Gastroesophageal sphincter (tissue), 4 donors: Measurements from ENCODE around the gene HEATR5B. TPM values are rescaled to one million over a fixed set of nuclear protein-coding genes. Genes with fewer than 3 reads are reported as not detected.

Experiments
- ATAC-seq: fragments of 150-250 bp; one replicate; pipeline ENCODE4 v1.9.1; 2016; ENCODE audit warnings: mild to moderate bottlenecking, moderate library complexity
- H3K27ac ChIP-seq, 4 donors: fragments of 200-600 bp; sonication (generic) in 3 of 4; 1 replicate in 3 of 4; 2 replicates in 1 of 4; pipeline ENCODE4 v1.5.1; 2016 to 2019
- H3K27me3 ChIP-seq: fragments of 200-600 bp; sonication (generic); one replicate; pipeline ENCODE4 v1.5.1; 2019
- H3K36me3 ChIP-seq, 2 donors: fragments of 200-600 bp; sonication (generic); one replicate each; pipeline ENCODE4 v1.5.1; 2019; ENCODE audit warnings: control low read depth in 1 of 2
- H3K4me1 ChIP-seq, 3 donors: fragments of 200-600 bp; sonication (generic); 1 replicate in 2 of 3; 2 replicates in 1 of 3; pipeline ENCODE4 v1.5.1; 2016 to 2019; ENCODE audit warnings: control low read depth in 2 of 3
- H3K4me3 ChIP-seq, 2 donors: fragments of 200-600 bp; sonication (generic); one replicate each; pipeline ENCODE4 v1.5.1; 2019; ENCODE audit warnings: mild to moderate bottlenecking in 1 of 2, moderate library complexity in 1 of 2
- H3K9me3 ChIP-seq, 3 donors: fragments of 200-600 bp; sonication (generic); one replicate each; pipeline ENCODE4 v1.5.1; 2017 to 2019; ENCODE audit warnings: control low read depth in 2 of 3
- CTCF ChIP-seq, 4 experiments: fragments of 200-600 bp in 2 of 4; fragments of 450-650 bp in 2 of 4; sonication (generic) in 1 of 4; IDR thresholded peaks; one replicate each; pipeline ENCODE4 v1.5.1; 2017 to 2019; ENCODE audit warnings: antibody characterized with exemption in 4 of 4, mild to moderate bottlenecking in 2 of 4, moderate library complexity in 2 of 4
- EP300 ChIP-seq: sonication (generic); formaldehyde crosslinking; IDR thresholded peaks from one replicate; pipeline ENCODE4 v1.6.1; 2017; ENCODE audit warnings: antibody characterized with exemption, mild to moderate bottlenecking
- POLR2A ChIP-seq, 2 donors: fragments of 450-650 bp; IDR thresholded peaks; one replicate each; pipeline ENCODE4 v1.6.1; 2017; ENCODE audit warnings: antibody characterized with exemption in 2 of 2, mild to moderate bottlenecking in 2 of 2, moderate library complexity in 1 of 2
- POLR2AphosphoS5 ChIP-seq: sonication (generic); formaldehyde crosslinking; IDR thresholded peaks from one replicate; pipeline ENCODE4 v1.6.1; 2017; ENCODE audit warnings: antibody characterized with exemption
- WGBS, 2 donors: methylation state at CpG; one replicate each; pipeline ENCODE4 v1.1.5; 2018; ENCODE audit warnings: low coverage in 1 of 2; 5-methylcytosine and 5-hydroxymethylcytosine counted together
- total RNA-seq, 4 donors: library from RNA; depleted of rRNA; stranded (reverse); fragments of >200 nt; gene quantifications; one replicate each; pipeline ENCODE4 v1.1.0, GENCODE V29; 2016

Gene HEATR5B
- total RNA-seq, 4 donors from 2014 or later: 17.6 to 32.1 (median 22.1) TPM

GRCh38 chr2:37029758-37030157 is 54.4 kb downstream of the HEATR5B start:
- no peaks in the 10 kb centered on the region for H3K4me1 ChIP-seq
- H3K27me3 ChIP-seq: no peaks in the 10 kb centered on the region
- no peak overlapping the region for H3K4me3 ChIP-seq
- no peaks in the 10 kb centered on the region for H3K9me3 ChIP-seq
- H3K36me3 ChIP-seq: peaks cover 0 to 81% of the 10 kb centered on the region in 2 donors
- WGBS, 2 donors: 96 to 99% methylated on average over 7 to 8 of the region's 8 CpGs
- H3K27ac ChIP-seq: no peak overlapping the region
- no peak for TF ChIP-seq CTCF (IDR thresholded peaks at IDR 0.05)
- TF ChIP-seq POLR2AphosphoS5: no peak
- no peak for TF ChIP-seq EP300
- TF ChIP-seq POLR2A (IDR thresholded peaks at IDR 0.05): no peak
- ATAC-seq: no peak

- H3K9me3 ChIP-seq: no peaks in the 10 kb centered on the region
- no peaks in the 10 kb centered on the region for H3K27me3 ChIP-seq
- ATAC-seq: no peak
- H3K4me1 ChIP-seq: peaks cover 0 to 5% (median 0%) of the 10 kb centered on the region in 3 donors
- peaks cover 0 to 97% of the 10 kb centered on the region in 2 donors for H3K36me3 ChIP-seq
- WGBS, 2 donors: 92 to 96% methylated on average over 4 to 5 of the region's 5 CpGs
- no peak overlapping the region for H3K27ac ChIP-seq
- TF ChIP-seq CTCF (IDR thresholded peaks at IDR 0.05): no peak
- no peak for TF ChIP-seq POLR2AphosphoS5
- TF ChIP-seq EP300: no peak
- no peak for TF ChIP-seq POLR2A (IDR thresholded peaks at IDR 0.05)
- H3K4me3 ChIP-seq: no peak overlapping the region
Measured at GRCh38 chr2:37026050-37026449, 58.1 kb downstream of the HEATR5B start.

- H3K36me3 ChIP-seq: peaks cover 0 to 92% of the 10 kb centered on the region in 2 donors
- ATAC-seq: peak; percentile 51
- no peaks in the 10 kb centered on the region for H3K9me3 ChIP-seq
Measured at GRCh38 chr2:37020887-37021796, 63.0 kb downstream of the HEATR5B start.

GRCh38 chr2:37020212-37020886 is 63.8 kb downstream of the HEATR5B start:
- ATAC-seq: peak; percentile 74
- H3K36me3 ChIP-seq: peaks cover 0 to 92% of the 10 kb centered on the region in 2 donors
- peak overlapping the region in 1 of 4 donors; percentile 17 for H3K27ac ChIP-seq

More at GRCh38 chr2:37020887-37021796, 63.0 kb downstream of the HEATR5B start:
- WGBS, 2 donors: 57 to 86% methylated on average over 3 to 4 of the region's 5 CpGs
- Histone ChIP-seq H3K4me1 (peaks cover 0 to 14% (median 0%) of the 10 kb centered on the region in 3 donors), H3K4me3 (no peak overlapping the region), H3K27me3 (no peaks in the 10 kb centered on the region), H3K27ac (peak overlapping the region in 3 of 4 donors; percentile 9 to 45 (median 30))
- TF ChIP-seq EP300 (no peak), POLR2A (IDR thresholded peaks at IDR 0.05) (no peak)

More at GRCh38 chr2:37020212-37020886, 63.8 kb downstream of the HEATR5B start:
- no peak overlapping the region for H3K4me3 ChIP-seq
- peaks cover 0 to 14% (median 0%) of the 10 kb centered on the region in 3 donors for H3K4me1 ChIP-seq
- H3K9me3 ChIP-seq: no peaks in the 10 kb centered on the region
- 31 to 46% methylated on average over 3 to 5 of the region's 5 CpGs for WGBS, 2 donors
- TF ChIP-seq CTCF (IDR thresholded peaks at IDR 0.05): no peak
- TF ChIP-seq POLR2AphosphoS5: peak; percentile 39
- no peaks in the 10 kb centered on the region for H3K27me3 ChIP-seq
